GM19043 (cell line): ENCODE data around the gene TPRG1.

Source experiments
- ATAC-seq: cut with Tn5 transposase; IDR thresholded peaks from one replicate; pipeline ENCODE4 v1.9.1; 2021; ENCODE audit warnings: low read depth; ENCODE audit not compliant: unreplicated experiment

TPRG1 gene, protein sequence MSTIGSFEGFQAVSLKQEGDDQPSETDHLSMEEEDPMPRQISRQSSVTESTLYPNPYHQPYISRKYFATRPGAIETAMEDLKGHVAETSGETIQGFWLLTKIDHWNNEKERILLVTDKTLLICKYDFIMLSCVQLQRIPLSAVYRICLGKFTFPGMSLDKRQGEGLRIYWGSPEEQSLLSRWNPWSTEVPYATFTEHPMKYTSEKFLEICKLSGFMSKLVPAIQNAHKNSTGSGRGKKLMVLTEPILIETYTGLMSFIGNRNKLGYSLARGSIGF

DNA sequence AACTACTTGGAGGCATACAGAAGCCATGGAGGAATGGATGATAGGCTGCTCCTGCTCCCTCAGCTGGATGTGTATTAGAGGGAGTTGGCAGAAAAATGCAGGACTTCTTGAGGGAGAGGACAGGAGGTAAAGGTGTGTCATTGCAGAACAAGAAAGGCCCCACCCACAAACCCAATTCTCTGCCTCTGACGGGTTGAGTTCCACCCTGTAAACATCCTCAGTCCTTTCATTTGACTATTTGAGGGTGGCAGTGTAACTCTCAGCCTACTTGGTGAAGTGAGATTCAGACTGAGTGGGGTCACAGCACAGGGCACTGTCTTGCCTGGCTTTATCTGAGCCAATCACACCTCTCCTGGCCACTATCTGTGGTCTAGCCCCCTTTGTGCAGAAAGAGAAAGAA is at the start of gene TPRG1:
Gene TPRG1 (plus strand): TSS at position 265 of the 400 bp plus-strand sequence. CDS start 35,414 bp downstream, outside the sequence.
- ATAC-seq = no peak

DNA sequence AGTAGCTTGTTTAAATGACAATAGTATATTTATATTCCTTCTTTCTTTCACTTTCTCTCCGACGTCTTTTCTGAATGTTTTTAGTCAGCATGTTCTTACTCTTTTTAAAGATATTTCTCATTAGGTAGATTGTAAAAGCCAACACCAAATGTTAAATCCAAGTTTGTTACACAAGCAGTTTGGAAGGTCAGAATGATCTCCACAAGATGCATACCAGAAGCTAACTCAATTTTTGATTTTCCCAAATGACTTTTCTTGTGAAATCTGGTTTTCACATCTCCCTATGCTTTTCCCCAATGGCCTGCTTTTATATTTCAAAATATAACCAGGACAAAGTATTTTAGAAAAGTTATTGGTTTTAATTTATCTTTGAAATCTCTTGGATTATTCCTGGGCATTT is 49.7 kb upstream of the TPRG1 start:
- no peak for ATAC-seq

DNA sequence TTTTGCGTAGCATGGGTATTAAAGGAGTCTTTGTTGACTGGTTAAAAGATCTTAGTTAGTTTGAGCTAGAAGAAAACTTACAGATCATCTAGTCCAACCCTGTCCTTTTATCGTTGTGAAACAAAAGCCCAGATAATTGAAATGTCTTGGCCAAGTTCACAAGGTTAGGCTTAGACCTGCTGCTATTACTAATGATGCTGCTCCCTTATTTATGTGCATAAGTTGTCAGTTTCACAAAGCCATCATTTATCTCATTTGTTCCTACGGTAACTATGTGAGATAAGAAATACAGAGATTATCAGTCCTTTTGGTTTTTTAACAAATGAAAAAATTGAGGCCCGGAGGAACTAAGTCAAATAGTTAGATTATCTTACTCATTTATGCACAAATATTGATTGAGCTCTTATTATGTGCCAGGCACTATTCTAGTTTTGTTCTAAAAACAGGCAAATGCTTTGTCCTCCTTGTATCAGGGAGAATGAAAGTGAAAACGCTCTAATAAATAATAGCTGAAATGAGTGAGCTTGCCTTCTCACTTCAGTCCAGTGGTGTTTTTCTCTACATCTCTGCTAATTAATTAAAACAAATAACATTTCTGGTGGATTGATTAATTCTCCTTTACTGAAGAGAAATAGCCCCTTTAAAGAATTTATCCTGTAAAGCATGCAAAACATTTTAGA is 49.1 kb upstream of the TPRG1 start:
- ATAC-seq = no peak

DNA sequence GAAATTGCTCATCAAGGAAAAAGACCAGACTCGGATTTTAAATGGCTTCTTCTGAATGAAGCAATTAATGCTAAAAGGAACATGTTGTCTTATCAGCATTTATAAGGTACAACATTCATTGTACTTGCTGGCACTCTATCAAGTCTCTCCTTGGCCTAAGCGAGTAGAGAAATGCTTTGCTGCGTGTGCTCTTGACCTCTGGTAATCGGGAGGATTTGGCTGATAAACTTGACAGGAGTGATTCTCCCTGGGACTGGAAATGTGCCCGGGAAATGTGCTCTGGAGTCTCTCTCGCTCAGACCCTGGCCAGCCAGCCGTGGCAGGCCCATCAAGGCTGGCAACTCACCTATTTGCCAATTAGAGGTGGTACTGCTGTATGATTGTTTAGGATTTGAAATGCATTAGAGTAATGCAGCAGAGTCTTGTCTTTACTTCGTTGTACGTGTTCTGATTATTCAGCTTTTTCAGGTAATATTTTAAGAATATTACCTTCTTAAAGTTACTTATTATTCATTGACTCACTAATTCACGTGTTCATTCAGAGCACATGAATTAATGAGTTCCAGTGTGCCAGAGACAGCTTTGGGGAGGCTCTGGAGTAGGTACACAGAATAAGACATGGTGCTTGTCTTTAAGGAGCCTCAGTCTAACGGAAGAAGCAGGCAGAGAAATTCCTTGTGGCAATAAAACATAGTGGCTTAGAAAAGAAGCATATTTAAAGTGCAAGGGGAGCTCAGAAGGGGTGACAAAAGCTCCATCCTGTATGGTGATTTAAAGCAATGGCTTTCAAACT is 48.0 kb upstream of the TPRG1 start:
- ATAC-seq = no peak

DNA sequence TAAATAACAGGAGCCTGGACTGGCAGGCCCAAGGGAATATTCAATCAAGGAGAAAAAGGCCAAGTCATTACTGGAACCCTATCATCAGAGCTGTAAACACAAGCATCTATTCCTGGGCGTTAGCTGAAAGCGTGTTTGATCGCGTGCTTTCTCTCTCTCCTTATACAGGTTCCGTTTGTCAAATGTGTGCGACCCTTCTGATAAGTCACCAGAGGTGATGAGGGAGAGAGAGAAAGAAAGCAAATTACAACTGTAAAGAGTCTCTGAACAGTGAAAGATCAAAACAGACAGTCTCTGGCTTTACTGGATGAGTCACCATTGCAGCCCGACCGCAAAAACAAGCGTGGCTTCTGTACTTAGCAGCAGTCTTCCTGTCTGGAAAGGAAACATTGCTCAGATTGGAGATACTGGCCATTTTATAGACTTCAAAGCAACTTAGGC is 39.5 kb upstream of the TPRG1 start:
- peak; percentile 91 for ATAC-seq

DNA sequence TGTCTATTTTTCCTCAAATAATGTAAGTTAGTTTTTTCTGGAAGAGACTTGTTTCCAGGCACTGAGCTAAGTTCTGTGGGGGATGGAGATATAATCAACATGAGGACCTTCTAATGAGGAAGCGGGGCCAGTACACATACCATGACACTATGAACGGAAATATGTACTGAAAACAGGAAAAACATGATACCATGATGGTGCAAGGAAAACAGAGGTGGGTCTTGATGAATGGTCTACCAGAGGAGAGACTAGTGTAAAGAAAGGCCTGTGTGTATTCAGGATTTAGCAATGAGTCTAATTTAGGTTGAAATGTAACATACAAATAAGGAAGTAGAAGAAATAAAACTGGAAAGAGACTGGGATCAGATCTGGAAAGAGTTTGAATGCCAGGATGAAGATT is 38.9 kb upstream of the TPRG1 start:
- no peak for ATAC-seq

DNA sequence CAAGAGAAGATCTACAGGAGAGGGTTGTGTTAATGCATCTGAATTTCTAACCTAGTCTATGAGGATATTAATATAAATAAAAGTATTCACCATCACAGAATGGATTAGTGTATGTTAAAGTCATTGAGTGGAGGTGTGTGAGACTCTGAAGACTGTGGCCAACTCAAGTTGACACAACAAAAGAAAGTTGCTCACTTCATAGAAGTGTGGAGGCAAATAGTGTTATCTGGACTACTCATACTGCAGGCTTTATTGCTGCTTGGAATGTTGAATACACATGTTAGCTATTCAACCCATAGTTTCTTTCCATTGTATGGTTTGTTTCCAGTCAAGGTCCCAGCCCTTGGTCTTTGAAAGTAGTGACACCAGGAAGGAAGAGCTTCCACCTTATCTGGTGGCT is 38.0 kb upstream of the TPRG1 start:
- ATAC-seq = no peak

DNA sequence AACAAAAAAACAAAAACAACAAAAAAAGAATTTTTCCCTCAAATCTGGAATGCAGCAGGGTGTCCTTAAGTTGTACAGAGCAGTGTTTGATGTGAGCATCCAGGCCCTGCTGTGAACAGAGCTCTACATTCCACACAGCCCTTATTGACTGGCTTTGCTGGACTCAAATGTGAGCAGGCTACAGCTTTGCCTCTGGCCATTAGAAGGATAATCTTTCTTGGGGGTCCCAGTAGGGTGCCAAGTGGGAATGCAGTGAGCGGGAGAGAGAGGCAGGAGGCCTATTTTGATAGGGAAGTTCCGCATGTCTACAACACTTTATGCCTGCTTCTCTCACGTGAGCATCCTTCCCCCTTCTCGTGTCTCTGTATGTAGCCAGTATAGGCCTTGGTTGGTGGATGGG is 34.4 kb upstream of the TPRG1 start:
- ATAC-seq = no peak

DNA sequence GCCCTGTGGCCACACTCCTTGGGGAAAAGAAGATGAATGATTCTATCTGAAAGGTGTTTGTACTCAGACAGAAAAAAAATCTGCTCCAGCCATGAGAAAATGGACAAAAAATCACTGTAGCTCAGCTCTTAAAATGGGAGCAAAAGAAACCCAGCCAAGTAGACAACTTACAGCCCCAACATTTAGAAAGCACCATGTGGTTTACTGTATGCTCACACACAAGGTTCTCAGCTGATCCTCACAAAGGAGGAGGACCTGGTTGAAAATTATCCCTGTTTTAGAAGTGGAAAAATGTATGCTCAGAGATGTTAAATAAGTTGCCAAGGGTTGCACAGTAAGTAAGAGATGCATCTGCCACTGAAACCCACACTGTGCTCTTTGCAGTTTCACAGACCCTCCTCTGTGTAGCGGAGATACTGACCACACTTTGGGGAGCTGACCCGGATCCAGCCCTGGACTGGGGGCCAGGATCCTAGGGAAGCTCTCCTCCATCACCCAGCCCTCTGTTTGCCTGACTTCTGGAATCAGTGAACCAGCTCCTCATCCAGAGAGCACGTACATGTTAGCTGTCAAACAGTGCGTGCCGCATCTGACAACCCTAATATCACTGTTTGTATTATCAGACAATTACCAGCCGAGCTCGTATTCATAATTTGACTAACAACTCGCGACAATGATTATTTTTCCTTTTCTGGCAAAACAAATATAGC is 32.7 kb upstream of the TPRG1 start:
- no peak for ATAC-seq

DNA sequence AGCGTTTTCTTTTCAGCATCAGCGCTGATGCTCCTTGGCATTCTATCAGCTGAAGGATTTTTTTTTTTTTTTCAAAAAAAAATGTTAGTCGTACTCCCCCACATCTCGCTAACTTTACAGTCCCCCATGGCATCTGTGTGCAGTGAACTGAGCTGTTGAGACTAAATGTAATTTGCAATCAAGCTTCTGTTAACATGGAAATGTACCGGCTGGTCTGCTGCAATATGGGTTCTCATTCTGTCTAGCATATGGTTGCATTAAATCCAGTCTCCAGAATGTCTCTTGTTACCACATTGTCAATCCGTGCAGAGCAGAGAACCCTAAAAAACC is 32.2 kb upstream of the TPRG1 start:
- ATAC-seq = no peak

DNA sequence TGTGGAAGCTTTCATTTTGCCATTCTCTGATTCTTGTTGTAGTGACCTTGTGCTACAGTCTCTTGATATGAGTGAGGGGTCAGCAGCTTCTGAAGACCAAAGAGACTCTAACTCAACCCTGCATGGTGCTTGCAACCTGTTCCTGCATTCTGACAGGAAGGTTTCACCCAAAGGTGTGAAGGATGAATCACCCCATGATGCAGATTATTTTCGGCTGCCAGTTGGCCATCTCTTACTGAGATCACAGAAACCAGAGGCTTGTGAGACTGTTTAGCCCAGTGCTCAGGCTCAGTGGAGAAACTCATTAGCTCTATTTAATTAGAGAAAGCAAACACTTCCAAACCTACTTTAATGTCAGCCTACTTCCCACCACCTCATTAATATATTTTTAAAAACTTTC is 29.2 kb upstream of the TPRG1 start:
- ATAC-seq = no peak

DNA sequence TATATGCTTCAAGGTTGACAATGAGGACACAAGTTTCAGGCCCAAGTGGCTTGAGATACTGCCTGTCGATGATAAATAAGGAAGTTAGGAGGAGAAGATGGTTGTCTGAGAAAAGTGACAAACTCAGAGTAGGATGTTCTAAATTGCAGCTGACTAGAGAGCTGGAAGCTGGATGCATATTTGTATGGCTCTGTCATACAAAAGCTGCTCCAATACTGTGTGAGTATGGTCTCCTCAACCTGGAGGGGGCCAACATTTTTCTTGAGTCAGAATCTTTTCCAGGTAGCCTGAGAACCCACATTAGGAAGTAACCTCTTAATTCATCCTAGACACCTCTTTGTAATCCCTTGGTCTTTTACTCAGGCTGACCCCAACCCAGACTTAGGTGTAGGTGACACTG is 28.4 kb upstream of the TPRG1 start:
- ATAC-seq = no peak

DNA sequence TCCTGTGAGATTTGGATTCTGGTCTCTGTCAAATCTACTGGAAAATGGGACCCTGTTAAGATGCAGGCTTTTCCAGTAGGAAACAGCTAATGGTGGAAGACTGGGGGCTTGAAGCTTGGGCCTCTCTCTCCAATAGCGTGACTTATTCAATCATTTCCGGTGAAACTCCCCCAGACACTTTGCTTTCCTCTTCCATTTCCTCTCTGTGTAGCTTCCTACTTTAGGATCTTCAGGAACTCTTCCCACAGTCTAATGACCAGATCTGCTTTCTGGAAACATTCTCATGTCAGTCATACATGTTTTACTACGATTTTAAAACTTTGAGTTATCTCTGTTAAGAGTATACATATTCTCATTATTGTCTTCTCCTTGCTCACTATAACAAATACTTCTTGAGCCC is 28.0 kb upstream of the TPRG1 start:
- no peak for ATAC-seq

DNA sequence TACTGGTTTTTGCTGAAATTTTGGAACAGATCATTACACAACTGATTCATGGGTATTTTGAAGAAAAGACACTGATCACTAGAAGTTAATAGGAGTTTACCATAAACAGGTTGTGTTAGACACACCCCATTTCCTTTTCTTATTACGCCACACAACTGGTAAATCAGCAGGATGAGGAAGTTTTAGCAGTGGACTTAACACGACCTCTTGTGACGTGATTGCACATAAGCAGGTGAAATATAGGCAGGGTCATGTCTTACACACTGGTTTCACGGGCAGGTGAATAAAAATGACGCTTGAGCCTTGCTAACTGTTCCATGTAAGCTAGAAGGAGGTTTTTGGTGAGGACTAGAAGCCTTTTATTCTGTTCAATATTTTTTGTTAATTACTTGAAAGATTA is 27.1 kb upstream of the TPRG1 start:
- ATAC-seq = no peak

DNA sequence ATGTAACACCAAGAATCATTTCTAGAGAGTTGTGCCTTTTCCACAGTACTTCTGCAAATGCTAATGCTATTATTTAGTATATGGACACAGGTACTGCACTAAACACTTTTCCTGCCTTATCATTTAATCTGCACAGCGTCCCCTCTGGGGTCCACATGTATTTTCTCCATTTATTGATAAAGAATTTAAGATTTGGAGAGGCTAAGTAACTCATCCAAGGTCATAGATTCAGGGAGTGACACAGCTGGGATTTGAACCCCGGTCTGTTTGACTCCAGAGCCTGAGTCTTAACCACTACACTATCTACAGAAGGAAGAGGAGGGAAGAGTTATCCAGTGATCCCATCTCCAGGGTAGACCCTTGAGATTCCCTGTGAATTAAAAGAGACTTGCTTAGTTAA is 24.9 kb upstream of the TPRG1 start:
- no peak for ATAC-seq

DNA sequence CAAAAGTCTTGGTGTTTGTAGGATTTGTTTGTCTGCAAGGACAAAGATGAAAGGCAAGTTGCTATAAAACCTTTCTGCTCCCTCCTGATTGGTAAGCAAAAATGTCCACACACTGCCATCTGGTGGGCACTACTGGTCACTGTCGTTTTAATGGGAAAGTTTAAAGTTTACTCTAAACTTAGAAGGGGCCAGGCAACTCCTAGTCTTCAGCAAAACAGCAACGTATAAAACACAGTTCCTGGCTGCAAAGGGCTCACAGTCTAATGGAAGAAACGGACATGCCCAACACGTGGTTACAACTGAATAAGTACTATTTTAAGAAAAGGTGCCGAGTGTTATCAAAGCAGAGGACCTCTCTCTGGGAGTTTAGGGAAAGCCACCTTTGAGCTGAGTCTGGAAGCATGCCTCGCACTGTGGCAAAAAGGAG is 23.7 kb upstream of the TPRG1 start:
- ATAC-seq = peak; percentile 84

DNA sequence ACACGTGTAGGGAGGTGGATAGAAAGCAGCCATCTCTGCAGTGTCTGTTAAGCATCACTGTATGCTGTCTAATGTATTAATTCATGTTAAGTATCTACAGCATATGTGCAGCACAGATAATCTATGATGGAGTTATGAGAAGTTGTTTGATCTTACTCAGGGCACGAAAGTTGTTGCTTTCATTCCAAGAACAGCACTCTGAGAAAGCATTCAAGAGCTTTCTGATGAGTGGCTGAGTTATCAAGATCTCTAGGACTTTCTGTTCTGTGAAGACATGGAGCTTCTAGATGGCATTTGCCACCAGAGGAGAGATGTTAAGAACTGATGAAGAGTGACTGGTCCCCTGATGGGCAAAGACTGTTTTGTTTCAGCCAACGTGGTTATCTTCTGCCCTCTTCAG is 22.6 kb upstream of the TPRG1 start:
- ATAC-seq = no peak

DNA sequence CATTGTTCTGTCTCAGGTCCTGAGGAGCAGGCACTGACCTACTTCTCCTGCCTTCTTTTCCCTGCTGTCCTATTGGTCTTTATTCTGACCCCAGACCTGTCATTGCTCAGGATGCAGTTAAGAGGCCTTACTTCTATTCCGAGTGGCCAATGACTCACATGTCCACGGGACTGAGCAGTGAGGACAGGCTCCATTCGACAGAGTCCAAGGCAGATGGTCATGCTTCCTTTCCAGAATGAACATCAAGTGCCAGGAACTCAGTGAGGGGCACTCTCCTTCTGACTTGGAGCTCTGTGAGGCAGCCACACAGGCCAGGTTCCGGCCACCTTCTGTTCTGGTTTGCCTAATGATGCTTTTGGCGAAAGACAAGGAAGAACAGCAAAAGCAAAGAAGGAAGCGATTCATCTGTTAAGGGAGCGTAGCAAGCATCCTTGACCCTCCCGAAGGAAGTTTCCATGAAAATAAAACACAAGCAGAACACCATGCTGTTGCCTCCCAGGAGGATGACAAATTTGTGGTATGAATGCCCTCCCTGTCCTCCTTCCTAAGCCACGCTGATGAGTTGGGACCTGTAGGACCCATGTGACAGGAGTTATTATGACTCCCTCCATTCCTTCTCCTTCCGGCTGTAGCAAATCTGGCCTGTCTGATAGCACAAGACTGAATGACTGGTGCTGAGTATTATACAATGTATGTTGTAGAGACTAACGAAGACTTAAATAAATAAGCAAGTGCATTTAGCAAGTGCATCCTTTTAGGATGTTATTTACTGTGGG is 14.4 kb upstream of the TPRG1 start:
- ATAC-seq = no peak

DNA sequence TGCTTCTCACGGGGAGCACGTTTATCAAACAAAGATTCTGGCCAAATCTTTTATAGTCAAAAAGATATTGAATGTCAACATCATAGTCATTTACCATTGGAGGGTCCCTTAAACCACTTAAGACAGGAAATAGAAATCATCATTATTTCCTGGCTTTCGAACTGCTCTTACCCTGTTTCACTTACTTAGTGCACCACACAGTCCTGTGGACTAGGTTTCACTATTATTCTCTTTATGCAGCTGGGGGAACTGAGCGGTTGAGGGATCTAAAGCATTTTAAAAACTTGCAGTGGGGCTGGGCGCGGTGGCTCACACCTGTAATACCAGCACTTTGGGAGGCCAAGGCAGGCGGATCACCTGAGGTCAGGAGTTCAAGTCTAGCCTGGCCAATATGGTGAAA is 13.7 kb upstream of the TPRG1 start:
- ATAC-seq = no peak

DNA sequence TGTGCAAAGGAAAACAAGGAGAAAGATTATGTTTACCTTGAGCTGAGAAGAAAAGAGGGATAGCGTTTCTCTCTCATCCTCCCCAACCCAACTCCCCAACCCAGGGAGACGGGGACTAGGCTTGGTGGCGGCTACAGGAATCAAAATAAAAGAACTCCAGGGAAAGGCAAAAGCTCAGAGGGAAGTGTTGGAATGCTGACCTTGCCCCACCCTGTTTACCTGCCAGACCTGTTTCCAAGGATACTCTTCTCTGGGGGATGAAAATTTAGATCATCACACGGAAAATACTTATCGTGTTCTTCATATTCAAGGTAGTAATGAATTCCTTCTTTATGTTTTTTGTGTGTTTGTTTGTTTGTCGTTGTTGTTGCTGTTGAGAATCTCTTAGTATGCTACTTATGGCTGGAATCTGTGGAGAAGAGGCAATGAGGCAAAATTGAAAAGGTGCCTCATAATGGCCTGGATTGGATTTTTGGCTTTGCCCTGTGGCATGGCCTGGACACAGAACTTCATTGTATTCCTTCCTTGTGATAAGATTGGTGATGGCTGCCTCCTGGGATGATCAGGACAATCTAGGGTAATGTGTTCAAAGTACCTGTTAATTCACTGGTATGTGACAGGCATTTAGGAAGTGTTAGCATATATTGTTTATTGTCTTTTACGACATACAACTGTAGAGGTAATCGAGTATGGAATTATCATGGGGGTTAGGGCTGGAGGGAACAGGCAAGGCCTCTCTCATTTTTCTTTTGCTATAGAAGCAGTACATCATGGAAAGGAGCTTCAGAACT is 11.1 kb upstream of the TPRG1 start:
- no peak for ATAC-seq
